ENCODE results near the gene BCL2.

The BCL2 gene

GRCh38 chr18:63326011-63326410, 6.4 kb upstream of the BCL2 start:
- no peak for DNase-seq
- ATAC-seq, result no peak

GRCh38 chr18:63325086-63325686, 5.6 kb upstream of the BCL2 start:
- ATAC-seq (no peak), DNase-seq (no peak)

GRCh38 chr18:63322908-63323634, 3.5 kb upstream of the BCL2 start:
- DNase-seq (no peak), ATAC-seq (no peak)

GRCh38 chr18:63322206-63322605, 2.6 kb upstream of the BCL2 start:
- no peak for DNase-seq
- no peak for ATAC-seq

GRCh38 chr18:63321291-63321690, 1.7 kb upstream of the BCL2 start:
- DNase-seq (no peak), ATAC-seq (no peak)

- DNase-seq (no peak), ATAC-seq (no peak)
Observed at GRCh38 chr18:63320975-63321265, 1.4 kb upstream of the BCL2 start.

- peak; percentile 75 for ATAC-seq
- DNase-seq, result peak; percentile 83
Observed at GRCh38 chr18:63320123-63320974, 780 bp upstream of the BCL2 start.

- no peak for DNase-seq
Observed at GRCh38 chr18:63318889-63319382, 633 bp downstream of the BCL2 start.

GRCh38 chr18:63317982-63318888, 1.3 kb downstream of the BCL2 start:
- DNase-seq, result peak; percentile 89
- ATAC-seq, result peak; percentile 69

More at GRCh38 chr18:63318889-63319382, 633 bp downstream of the BCL2 start:
- no peak for ATAC-seq

GRCh38 chr18:63317556-63317946, 2.0 kb downstream of the BCL2 start:
- no peak for ATAC-seq
- DNase-seq, result no peak

- DNase-seq (no peak), ATAC-seq (no peak)
Observed at GRCh38 chr18:63316612-63317555, 2.7 kb downstream of the BCL2 start.

GRCh38 chr18:63315876-63316275, 3.7 kb downstream of the BCL2 start:
- no peak for ATAC-seq

GRCh38 chr18:63315131-63315662, 4.4 kb downstream of the BCL2 start:
- DNase-seq, result no peak
- peak; percentile 45 for ATAC-seq

More at GRCh38 chr18:63315876-63316275, 3.7 kb downstream of the BCL2 start:
- DNase-seq, result no peak

GRCh38 chr18:63314062-63314790, 5.3 kb downstream of the BCL2 start:
- ATAC-seq (no peak), DNase-seq (no peak)

- no peak for ATAC-seq
Observed at GRCh38 chr18:63313396-63313917, 6.1 kb downstream of the BCL2 start.

GRCh38 chr18:63312737-63313395, 6.7 kb downstream of the BCL2 start:
- no peak for ATAC-seq
- DNase-seq, result no peak

More at GRCh38 chr18:63313396-63313917, 6.1 kb downstream of the BCL2 start:
- DNase-seq, result no peak

GRCh38 chr18:63312019-63312409, 7.6 kb downstream of the BCL2 start:
- DNase-seq (no peak), ATAC-seq (no peak)

- ATAC-seq, result peak; percentile 55
- DNase-seq, result no peak
Observed at GRCh38 chr18:63311118-63312018, 8.2 kb downstream of the BCL2 start.

Data from stimulated activated naive CD8-positive, alpha-beta T cell treated with anti-CD3 and anti-CD28 coated beads, Interleukin-15, Interleukin-2, amounts not matched to agents 100 U/mL and 50 U/mL, for 24 hours (primary cell).